Ureter (tissue), 1 donor: ENCODE data around the gene PCBP4. TPM values are rescaled to one million over a fixed set of nuclear protein-coding genes. Genes with fewer than 3 reads are reported as not detected.
"Not testable (repeated sequence)": the region's sequence is repeated elsewhere in the genome, so short reads cannot be mapped to it uniquely, and the experiment has no call there.

Experiments
- DNase-seq: peaks from one replicate; pipeline ENCODE4 v3.0.0-alpha.2; 2020; ENCODE audit warnings: low spot score
- total RNA-seq: library from RNA; stranded (reverse); gene quantifications from one replicate; pipeline ENCODE4 v1.2.4, GENCODE V29; 2023
- donor health status: DM: yes; HTN: yes; CAD: no.

PCBP4 gene
- total RNA-seq, 1 donor from 2014 or later = 40.8 TPM

GRCh38 chr3:51994530-51994929 is 27.3 kb upstream of the PCBP4 start:
- DNase-seq = no peak

GRCh38 chr3:51993657-51994056 is 26.4 kb upstream of the PCBP4 start:
- not testable (repeated sequence) for DNase-seq

GRCh38 chr3:51992017-51992682 is 24.9 kb upstream of the PCBP4 start:
- no peak for DNase-seq

GRCh38 chr3:51990501-51990971 is 23.3 kb upstream of the PCBP4 start:
- DNase-seq = not testable (repeated sequence)

GRCh38 chr3:51988286-51989146 is 21.3 kb upstream of the PCBP4 start:
- DNase-seq = no peak

- no peak for DNase-seq
Observed at GRCh38 chr3:51987568-51987967, 20.3 kb upstream of the PCBP4 start.

- DNase-seq = no peak
Observed at GRCh38 chr3:51986010-51986947, 19.0 kb upstream of the PCBP4 start.

- no peak for DNase-seq
Observed at GRCh38 chr3:51985063-51985462, 17.8 kb upstream of the PCBP4 start.

- no peak for DNase-seq
Observed at GRCh38 chr3:51984269-51984647, 17.0 kb upstream of the PCBP4 start.

GRCh38 chr3:51983578-51984268 is 16.5 kb upstream of the PCBP4 start:
- no peak for DNase-seq

- DNase-seq = peak; percentile 90
Observed at GRCh38 chr3:51982838-51983577, 15.8 kb upstream of the PCBP4 start, which contains the start of gene ACY1. TSS of gene ACY1 (plus strand) at chr3:51983535. CDS start at chr3:51984065, 530 bp downstream.

- DNase-seq = no peak
Observed at GRCh38 chr3:51982352-51982837, 15.1 kb upstream of the PCBP4 start.

- no peak for DNase-seq
Observed at GRCh38 chr3:51980253-51980652, 13.0 kb upstream of the PCBP4 start.

- no peak for DNase-seq
Observed at GRCh38 chr3:51978143-51978502, 10.9 kb upstream of the PCBP4 start.

GRCh38 chr3:51977446-51978142 is 10.3 kb upstream of the PCBP4 start:
- no peak for DNase-seq

- peak; percentile 78 for DNase-seq
Observed at GRCh38 chr3:51975852-51976549, 8.7 kb upstream of the PCBP4 start.

GRCh38 chr3:51974963-51975851 is 8.0 kb upstream of the PCBP4 start, which contains the start of gene ABHD14A:
TSS of gene ABHD14A (plus strand) at chr3:51975064. CDS start at chr3:51975136, 72 bp downstream.
- peak; percentile 74 for DNase-seq
